Stimulated activated CD8-positive, alpha-beta memory T cell treated with anti-CD3 and anti-CD28 coated beads, Interleukin-15, amount 100 ng/mL, for 48 hours (primary cell): ENCODE data around the gene CMTM4.
"Not testable (repeated sequence)": the region's sequence is repeated elsewhere in the genome, so short reads cannot be mapped to it uniquely, and the experiment has no call there.

Experiments
- DNase-seq, 2 donors: peaks; one replicate each; pipeline ENCODE4 v3.0.0-alpha.2; 2020; ENCODE audit warnings: low read depth in 2 of 2

Gene CMTM4

GRCh38 chr16:66641387-66641786 lies 55.2 kb downstream of the CMTM4 start:
- no peak for DNase-seq

GRCh38 chr16:66640724-66641314 lies 55.7 kb downstream of the CMTM4 start:
- no peak for DNase-seq

- DNase-seq: no peak
Measured at GRCh38 chr16:66639091-66639885, 57.3 kb downstream of the CMTM4 start.

- DNase-seq: no peak
Measured at GRCh38 chr16:66637806-66638205, 58.7 kb downstream of the CMTM4 start.

GRCh38 chr16:66636199-66636598 lies 60.3 kb downstream of the CMTM4 start:
- no peak for DNase-seq

GRCh38 chr16:66635406-66635805 lies 61.1 kb downstream of the CMTM4 start:
- no peak for DNase-seq

- no peak for DNase-seq
Measured at GRCh38 chr16:66634527-66635196, 61.9 kb downstream of the CMTM4 start.

GRCh38 chr16:66631558-66631957 lies 65.0 kb downstream of the CMTM4 start:
- not testable (repeated sequence) for DNase-seq

- not testable (repeated sequence) for DNase-seq
Measured at GRCh38 chr16:66630561-66631260, 65.8 kb downstream of the CMTM4 start.

- DNase-seq: no peak
Measured at GRCh38 chr16:66629856-66630255, 66.7 kb downstream of the CMTM4 start.

- not testable (repeated sequence) for DNase-seq
Measured at GRCh38 chr16:66627611-66628378, 68.7 kb downstream of the CMTM4 start.

GRCh38 chr16:66623755-66624154 lies 72.8 kb downstream of the CMTM4 start:
- no peak for DNase-seq

GRCh38 chr16:66622863-66623262 lies 73.7 kb downstream of the CMTM4 start:
- no peak for DNase-seq

- DNase-seq: no peak
Measured at GRCh38 chr16:66621973-66622372, 74.6 kb downstream of the CMTM4 start.

- no peak for DNase-seq
Measured at GRCh38 chr16:66620429-66620795, 76.1 kb downstream of the CMTM4 start.

GRCh38 chr16:66619534-66620428 lies 76.8 kb downstream of the CMTM4 start:
- DNase-seq: no peak

- no peak for DNase-seq
Measured at GRCh38 chr16:66618588-66619375, 77.8 kb downstream of the CMTM4 start.

GRCh38 chr16:66617728-66618127 lies 78.8 kb downstream of the CMTM4 start:
- no peak for DNase-seq

GRCh38 chr16:66617010-66617434 lies 79.5 kb downstream of the CMTM4 start:
- no peak for DNase-seq

- no peak for DNase-seq
Measured at GRCh38 chr16:66616592-66616991, 80.0 kb downstream of the CMTM4 start.
